SK-N-SH (cell line): ENCODE measurements around the gene PTPRG. TPM values are rescaled to one million over a fixed set of nuclear protein-coding genes. Genes with fewer than 3 reads are reported as not detected.

ENCODE experiments used
- CTCF ChIA-PET: fragments of 300-600, 350-600 bp; formaldehyde crosslinking; extraction: SDS; loops from one replicate; lab custom pipeline; 2021; lab: Yijun Ruan, JAX
- POLR2A ChIA-PET: fragments of 350-600 bp; sonication (Branson Sonifier 250); formaldehyde crosslinking; extraction: SDS; loops from one replicate; lab custom pipeline; 2020; ENCODE audit warnings: antibody characterized with exemption, inconsistent platforms; lab: Yijun Ruan, JAX
- DNase-seq: peaks from one replicate; pipeline ENCODE4 v3.0.0; 2012
- H2AFZ ChIP-seq: fragments of 200-600 bp; sonication (generic); 2 replicates; pipeline ENCODE4 v1.8.1; 2016; ENCODE audit warnings: antibody characterized with exemption, mild to moderate bottlenecking, low read depth
- H3F3A ChIP-seq: fragments of 200-600 bp; sonication (generic); replicated peaks from 2 replicates; pipeline ENCODE3; 2016; ENCODE audit warnings: antibody characterized with exemption, mild to moderate bottlenecking; ENCODE audit not compliant: insufficient read depth
- H3K27ac ChIP-seq, 2 experiments: fragments of 200-500 bp in 1 of 2; fragments of 200-600 bp in 1 of 2; sonication (Bioruptor generic) in 1 of 2; sonication (generic), shearing (Covaris generic) in 1 of 2; 2 replicates each; pipeline versions ENCODE4 v1.5.1 to v1.6.1; 2014 to 2016; ENCODE audit warnings: low read depth in 2 of 2, inconsistent platforms in 1 of 2, low read length in 1 of 2, mild to moderate bottlenecking in 1 of 2, mixed read lengths in 1 of 2
- H3K27me3 ChIP-seq: fragments of 200-600 bp; sonication (generic), shearing (Covaris generic); 2 replicates; pipeline ENCODE4 v1.6.1; 2016; ENCODE audit warnings: mixed run types; ENCODE audit not compliant: insufficient read depth
- H3K36me3 ChIP-seq, 2 experiments: fragments of 200-500 bp in 1 of 2; fragments of 200-600 bp in 1 of 2; sonication (Bioruptor generic) in 1 of 2; sonication (generic) in 1 of 2; replicated peaks in 1 of 2; 2 replicates each; pipeline versions ENCODE3 to v1.5.1; 2014 to 2016; ENCODE audit warnings: low read length in 1 of 2, mild to moderate bottlenecking in 1 of 2; ENCODE audit not compliant: insufficient read depth in 2 of 2, control insufficient read depth in 1 of 2
- H3K4me1 ChIP-seq, 2 experiments: fragments of 200-500 bp in 1 of 2; fragments of 200-600 bp in 1 of 2; sonication (Bioruptor generic) in 1 of 2; sonication (generic), shearing (Covaris generic) in 1 of 2; 2 replicates each; pipeline versions ENCODE4 v1.5.1 to v1.6.1; 2014 to 2016; ENCODE audit warnings: low read depth in 1 of 2, low read length in 1 of 2, mixed run types in 1 of 2; ENCODE audit not compliant: insufficient read depth in 2 of 2, control insufficient read depth in 1 of 2
- H3K4me2 ChIP-seq: fragments of 200-600 bp; sonication (generic), shearing (Covaris generic); 2 replicates; pipeline ENCODE4 v1.6.1; 2017; ENCODE audit warnings: mixed run types
- H3K4me3 ChIP-seq, 2 experiments: fragments of 200-500 bp in 1 of 2; fragments of 200-600 bp in 1 of 2; sonication (Bioruptor generic) in 1 of 2; sonication (generic), shearing (Covaris generic) in 1 of 2; 2 replicates each; pipeline versions ENCODE4 v1.5.1 to v1.8.1; 2014 to 2016; ENCODE audit warnings: low read depth in 2 of 2, inconsistent platforms in 1 of 2, low read length in 1 of 2, mild to moderate bottlenecking in 1 of 2, mixed read lengths in 1 of 2, moderate library complexity in 1 of 2
- H3K79me2 ChIP-seq: fragments of 200-600 bp; sonication (generic); 2 replicates; pipeline ENCODE4 v1.8.1; 2017; ENCODE audit warnings: mild to moderate bottlenecking; ENCODE audit not compliant: insufficient read depth
- H3K9ac ChIP-seq: fragments of 200-600 bp; sonication (generic); 2 replicates; pipeline ENCODE4 v1.6.1; 2017; ENCODE audit warnings: mixed run types
- H3K9me2 ChIP-seq: fragments of 200-600 bp; sonication (generic); 2 replicates; pipeline ENCODE4 v1.6.1; 2017; ENCODE audit warnings: mixed run types
- H3K9me3 ChIP-seq: fragments of 200-600 bp; sonication (generic); 2 replicates; pipeline ENCODE4 v1.6.1; 2017; ENCODE audit warnings: mixed run types, mild to moderate bottlenecking, moderate library complexity
- H4K20me1 ChIP-seq: fragments of 200-600 bp; sonication (generic); 2 replicates; pipeline ENCODE4 v1.6.1; 2017; ENCODE audit warnings: mild to moderate bottlenecking, mixed run types; ENCODE audit not compliant: insufficient read depth
- FOSL2 ChIP-seq: IDR thresholded peaks from 2 replicates; pipeline ENCODE4 v1.4.0; 2012; ENCODE audit warnings: low read depth, mild to moderate bottlenecking, moderate library complexity, borderline replicate concordance
- FOXJ3 ChIP-seq: sonication (generic); formaldehyde crosslinking; IDR thresholded peaks from 2 replicates; pipeline ENCODE4 v1.5.1; 2020; ENCODE audit warnings: mild to moderate bottlenecking, missing genetic modification reagents
- FOXM1 ChIP-seq: IDR thresholded peaks from 2 replicates; pipeline ENCODE4 v1.4.0; 2012; ENCODE audit warnings: low read depth, mild to moderate bottlenecking
- GABPA ChIP-seq: IDR thresholded peaks from 2 replicates; pipeline ENCODE4 v1.4.0; 2012; ENCODE audit warnings: low read depth, mild to moderate bottlenecking
- GATA2 ChIP-seq: sonication (generic); formaldehyde crosslinking; IDR thresholded peaks from 2 replicates; pipeline ENCODE4 v1.5.0; 2020; ENCODE audit warnings: mild to moderate bottlenecking, missing genetic modification reagents
- MAX ChIP-seq: IDR thresholded peaks from 2 replicates; pipeline ENCODE4 v1.4.0; 2012; ENCODE audit warnings: low read depth
- MXI1 ChIP-seq: IDR thresholded peaks from 2 replicates; pipeline ENCODE4 v1.6.1; 2012; ENCODE audit warnings: mild to moderate bottlenecking, low read depth, low read length, improper control_type of control experiment
- RAD21 ChIP-seq: IDR thresholded peaks from 2 replicates; pipeline ENCODE4 v1.6.1; 2012; ENCODE audit warnings: mild to moderate bottlenecking, low read length
- RCOR1 ChIP-seq: fragments of 150-350 bp; IDR thresholded peaks from 2 replicates; pipeline ENCODE4 v1.6.1; 2017; ENCODE audit warnings: antibody characterized with exemption, low read length
- USF1 ChIP-seq: IDR thresholded peaks from 2 replicates; pipeline ENCODE4 v1.4.0; 2012; ENCODE audit warnings: low read depth, borderline replicate concordance
- YY1 ChIP-seq: IDR thresholded peaks from 2 replicates; pipeline ENCODE4 v1.4.0; 2012; ENCODE audit warnings: low read depth, mild to moderate bottlenecking
- ZBTB33 ChIP-seq: IDR thresholded peaks from 2 replicates; pipeline ENCODE4 v1.4.0; 2012; ENCODE audit warnings: low read depth, borderline replicate concordance
- WGBS: methylation state at CpG from one replicate; pipeline ENCODE4 v1.1.6; 2017; ENCODE audit warnings: low lambda C conversion rate; 5-methylcytosine and 5-hydroxymethylcytosine counted together
- polyA plus RNA-seq, 3 experiments: library from polyadenylated mRNA; depleted of rRNA; stranded (reverse); fragments of >200 nt; gene quantifications; 2 replicates each; pipeline ENCODE4 v1.2.3, GENCODE V29; 2012
- TF ChIP-seq, protein P1 (sequence below): IDR thresholded peaks from 2 replicates; pipeline ENCODE4; 2012
- TF ChIP-seq, protein P2 (sequence below): fragments of 150-350 bp; IDR thresholded peaks from 2 replicates; pipeline ENCODE4 v1.6.1; 2017; ENCODE audit warnings: antibody characterized with exemption, low read length, low read depth, borderline replicate concordance
- TF ChIP-seq, protein P3 (sequence below): IDR thresholded peaks from 2 replicates; pipeline ENCODE4 v1.6.1; 2012; ENCODE audit warnings: mild to moderate bottlenecking, low read depth, low read length, moderate library complexity

Gene PTPRG
- polyA plus RNA-seq, 1 of the 3 experiments (the other 2 are of a cell fraction): 14.1 TPM

- TF ChIP-seq ZBTB33 (no peak), FOXM1 (no peak), MAX (no peak), GABPA (no peak), FOSL2 (no peak), GATA2 (CRISPR knock-in tag) (no peak), RAD21 (no peak)
- TF ChIP-seq, protein P1, sequence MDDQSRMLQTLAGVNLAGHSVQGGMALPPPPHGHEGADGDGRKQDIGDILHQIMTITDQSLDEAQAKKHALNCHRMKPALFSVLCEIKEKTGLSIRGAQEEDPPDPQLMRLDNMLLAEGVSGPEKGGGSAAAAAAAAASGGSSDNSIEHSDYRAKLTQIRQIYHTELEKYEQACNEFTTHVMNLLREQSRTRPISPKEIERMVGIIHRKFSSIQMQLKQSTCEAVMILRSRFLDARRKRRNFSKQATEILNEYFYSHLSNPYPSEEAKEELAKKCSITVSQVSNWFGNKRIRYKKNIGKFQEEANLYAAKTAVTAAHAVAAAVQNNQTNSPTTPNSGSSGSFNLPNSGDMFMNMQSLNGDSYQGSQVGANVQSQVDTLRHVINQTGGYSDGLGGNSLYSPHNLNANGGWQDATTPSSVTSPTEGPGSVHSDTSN: no peak
Observed at GRCh38 chr3:61975936-61976335, 414.6 kb downstream of the PTPRG start (continued).

DNA sequence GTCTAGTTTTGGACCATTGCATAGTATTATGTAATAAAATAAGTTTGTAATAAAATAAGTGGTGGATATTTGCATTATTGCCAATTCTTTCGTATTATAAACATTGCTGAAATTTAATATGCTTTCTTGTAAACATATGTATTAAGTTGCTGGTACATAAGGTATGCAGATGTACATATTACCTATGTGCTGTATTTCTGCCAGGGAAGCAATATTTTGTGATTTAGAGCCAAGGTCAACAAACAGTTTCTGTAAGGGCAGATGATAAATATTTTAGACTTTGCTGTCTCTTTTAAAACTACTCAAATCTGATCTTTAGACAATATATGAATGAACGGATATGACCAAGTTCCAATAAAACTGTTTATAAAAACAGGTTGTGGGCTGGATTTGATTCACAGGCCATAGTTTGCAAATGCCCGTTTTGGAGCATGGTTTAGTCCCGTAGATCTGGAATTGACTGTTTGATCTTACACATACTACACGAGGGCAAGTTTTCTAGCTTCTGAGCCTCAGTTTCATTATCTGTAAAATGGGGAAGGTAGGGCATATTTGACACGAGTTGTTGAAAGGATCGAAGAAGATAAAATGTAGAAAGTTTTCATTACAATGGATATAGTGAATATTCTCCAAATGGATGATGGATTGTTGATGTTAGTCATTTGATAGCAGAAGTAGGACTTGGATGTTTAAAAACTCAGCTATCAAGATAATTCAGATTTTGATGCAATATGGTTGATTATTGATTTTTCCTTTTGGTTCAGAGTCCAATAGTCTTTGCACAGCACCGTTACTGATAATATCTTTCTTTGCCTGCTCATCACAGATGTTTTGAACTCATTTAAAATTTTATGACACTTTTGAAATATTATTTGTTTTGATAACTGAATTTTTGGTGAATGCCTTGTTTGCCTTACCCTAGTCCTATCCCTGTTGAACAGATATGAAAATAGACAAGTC is 417.4 kb downstream of the PTPRG start:
- Histone ChIP-seq H3K4me3 (no peak overlapping the region), H3K9ac (no peak overlapping the region), H3K9me3 (no peaks in the 10 kb centered on the region), H3K27me3 (no peaks in the 10 kb centered on the region), H2AFZ (no peak overlapping the region), H4K20me1 (no peaks in the 10 kb centered on the region), H3K9me2 (no peaks in the 10 kb centered on the region), H3K79me2 (peaks cover 8% of the 10 kb centered on the region; the same call in 1 of the 2 replicates), H3K4me1 (no peaks in the 10 kb centered on the region), H3K27ac (no peak overlapping the region), H3F3A (peaks cover 9% of the 10 kb centered on the region), H3K36me3 (no peaks in the 10 kb centered on the region), H3K4me2 (no peak overlapping the region)
- POLR2A ChIA-PET: no interaction called here
- DNase-seq: no peak
- WGBS: 84% methylated on average over 8 of the region's 8 CpGs
- CTCF ChIA-PET: interaction anchor here (0.8 to 0.9 kb wide), 2 partner anchors 42 to 121 kb away, joined by 3 read pairs; no protein-coding TSS in a partner anchor
- no peak for TF ChIP-seq FOXJ3 (CRISPR knock-in tag)
- no peak for TF ChIP-seq MXI1
- TF ChIP-seq YY1: no peak
- no peak for TF ChIP-seq ZBTB33
- TF ChIP-seq, protein P2, sequence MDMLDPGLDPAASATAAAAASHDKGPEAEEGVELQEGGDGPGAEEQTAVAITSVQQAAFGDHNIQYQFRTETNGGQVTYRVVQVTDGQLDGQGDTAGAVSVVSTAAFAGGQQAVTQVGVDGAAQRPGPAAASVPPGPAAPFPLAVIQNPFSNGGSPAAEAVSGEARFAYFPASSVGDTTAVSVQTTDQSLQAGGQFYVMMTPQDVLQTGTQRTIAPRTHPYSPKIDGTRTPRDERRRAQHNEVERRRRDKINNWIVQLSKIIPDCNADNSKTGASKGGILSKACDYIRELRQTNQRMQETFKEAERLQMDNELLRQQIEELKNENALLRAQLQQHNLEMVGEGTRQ: no peak
- TF ChIP-seq USF1: no peak
- TF ChIP-seq, protein P3, sequence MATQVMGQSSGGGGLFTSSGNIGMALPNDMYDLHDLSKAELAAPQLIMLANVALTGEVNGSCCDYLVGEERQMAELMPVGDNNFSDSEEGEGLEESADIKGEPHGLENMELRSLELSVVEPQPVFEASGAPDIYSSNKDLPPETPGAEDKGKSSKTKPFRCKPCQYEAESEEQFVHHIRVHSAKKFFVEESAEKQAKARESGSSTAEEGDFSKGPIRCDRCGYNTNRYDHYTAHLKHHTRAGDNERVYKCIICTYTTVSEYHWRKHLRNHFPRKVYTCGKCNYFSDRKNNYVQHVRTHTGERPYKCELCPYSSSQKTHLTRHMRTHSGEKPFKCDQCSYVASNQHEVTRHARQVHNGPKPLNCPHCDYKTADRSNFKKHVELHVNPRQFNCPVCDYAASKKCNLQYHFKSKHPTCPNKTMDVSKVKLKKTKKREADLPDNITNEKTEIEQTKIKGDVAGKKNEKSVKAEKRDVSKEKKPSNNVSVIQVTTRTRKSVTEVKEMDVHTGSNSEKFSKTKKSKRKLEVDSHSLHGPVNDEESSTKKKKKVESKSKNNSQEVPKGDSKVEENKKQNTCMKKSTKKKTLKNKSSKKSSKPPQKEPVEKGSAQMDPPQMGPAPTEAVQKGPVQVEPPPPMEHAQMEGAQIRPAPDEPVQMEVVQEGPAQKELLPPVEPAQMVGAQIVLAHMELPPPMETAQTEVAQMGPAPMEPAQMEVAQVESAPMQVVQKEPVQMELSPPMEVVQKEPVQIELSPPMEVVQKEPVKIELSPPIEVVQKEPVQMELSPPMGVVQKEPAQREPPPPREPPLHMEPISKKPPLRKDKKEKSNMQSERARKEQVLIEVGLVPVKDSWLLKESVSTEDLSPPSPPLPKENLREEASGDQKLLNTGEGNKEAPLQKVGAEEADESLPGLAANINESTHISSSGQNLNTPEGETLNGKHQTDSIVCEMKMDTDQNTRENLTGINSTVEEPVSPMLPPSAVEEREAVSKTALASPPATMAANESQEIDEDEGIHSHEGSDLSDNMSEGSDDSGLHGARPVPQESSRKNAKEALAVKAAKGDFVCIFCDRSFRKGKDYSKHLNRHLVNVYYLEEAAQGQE: no peak
- TF ChIP-seq RCOR1: no peak
- no peak for TF ChIP-seq FOXM1
